ENCODE data around the gene HIPK2.
A peak's percentile ranks its signal among the peaks of the same experiment; 100 is the strongest.

The HIPK2 gene

DNA sequence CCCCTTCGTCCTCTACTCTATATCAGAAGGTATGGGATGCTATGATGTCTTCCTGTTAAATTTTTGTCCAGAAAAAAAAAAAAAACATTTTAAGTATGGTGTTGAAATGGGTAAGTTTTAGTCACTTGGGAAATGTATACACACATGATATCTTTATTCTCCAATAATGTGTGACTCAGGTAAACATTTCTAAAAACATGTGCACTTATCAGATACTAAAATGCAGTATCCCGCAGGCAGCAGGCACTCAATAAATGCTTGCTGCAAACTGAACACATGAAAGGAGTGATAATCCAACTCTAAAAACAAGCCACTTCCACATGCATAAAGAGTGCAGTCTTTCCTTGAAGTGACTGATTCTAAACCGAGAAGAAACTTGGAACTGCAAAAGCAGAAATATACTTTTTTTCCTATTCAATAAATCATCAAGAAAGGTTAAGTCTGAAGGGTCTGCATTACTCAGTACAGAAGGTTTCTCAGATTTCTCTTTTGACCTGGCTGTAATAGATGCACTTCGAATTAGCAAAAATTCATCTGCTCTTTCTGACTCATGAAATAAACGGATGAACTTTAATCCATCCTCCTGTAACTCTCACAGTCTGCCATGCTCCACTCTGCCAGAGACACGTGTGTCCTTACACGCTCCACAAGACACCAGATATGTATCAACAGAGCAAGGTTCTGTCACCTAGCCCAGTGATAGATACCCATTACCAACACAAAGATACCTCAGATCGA is 84.0 kb downstream of the HIPK2 start:
- no peak for TF ChIP-seq EGR1 (IDR thresholded peaks at IDR 0.05)
- TF ChIP-seq CEBPB (IDR thresholded peaks at IDR 0.05) = no peak
- TF ChIP-seq USF1 (IDR thresholded peaks at IDR 0.05) = no peak
- no peak for TF ChIP-seq TAF1 (IDR thresholded peaks at IDR 0.05; ENCODE audit: low read depth)
- TF ChIP-seq ZBTB7A (IDR thresholded peaks at IDR 0.05; ENCODE audit: low read depth) = no peak
- TF ChIP-seq TCF12 (IDR thresholded peaks at IDR 0.05; ENCODE audit: low read depth) = no peak
- no peak for TF ChIP-seq YY1 (IDR thresholded peaks at IDR 0.05; ENCODE audit: low read depth)
- TF ChIP-seq REST (IDR thresholded peaks at IDR 0.05; ENCODE audit: low read depth) = no peak
- no peak for TF ChIP-seq EP300 (IDR thresholded peaks at IDR 0.05; ENCODE audit: borderline replicate concordance)
- no peak for TF ChIP-seq TEAD4 (IDR thresholded peaks at IDR 0.05)
- no peak for TF ChIP-seq MAX (IDR thresholded peaks at IDR 0.05)
- no peak for TF ChIP-seq RAD21 (IDR thresholded peaks at IDR 0.05; ENCODE audit: low read depth)
- TF ChIP-seq CREB1 (IDR thresholded peaks at IDR 0.05; ENCODE audit: low read depth) = no peak
- TF ChIP-seq FOXM1 (IDR thresholded peaks at IDR 0.05; ENCODE audit: borderline replicate concordance, low read depth) = no peak
- no peak for TF ChIP-seq NFIC (IDR thresholded peaks at IDR 0.05)

DNA sequence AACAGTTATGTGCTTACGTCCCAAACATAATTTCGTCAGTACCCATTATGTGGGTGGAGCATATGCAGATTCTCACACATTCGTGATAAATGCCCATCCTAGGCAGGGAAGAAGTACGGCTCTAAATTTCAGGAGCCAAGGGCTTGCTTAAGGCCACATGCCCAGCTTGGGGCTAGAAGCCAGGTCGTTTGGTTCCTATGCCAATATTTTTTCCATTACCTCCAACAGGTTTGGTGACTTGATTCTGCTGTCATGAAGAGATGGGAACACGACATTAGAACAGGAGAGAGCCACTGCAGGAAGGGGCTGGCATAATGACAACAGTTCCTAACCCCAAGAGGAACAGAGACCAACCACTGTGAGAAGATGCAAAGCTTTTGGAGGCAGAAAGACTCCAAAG is 85.1 kb downstream of the HIPK2 start:
- TF ChIP-seq RAD21 (IDR thresholded peaks at IDR 0.05; ENCODE audit: low read depth) (no peak), TAF1 (IDR thresholded peaks at IDR 0.05; ENCODE audit: low read depth) (no peak), TCF12 (IDR thresholded peaks at IDR 0.05; ENCODE audit: low read depth) (no peak), ZBTB7A (IDR thresholded peaks at IDR 0.05; ENCODE audit: low read depth) (no peak), MAX (IDR thresholded peaks at IDR 0.05) (no peak), EP300 (IDR thresholded peaks at IDR 0.05; ENCODE audit: borderline replicate concordance) (no peak), NFIC (IDR thresholded peaks at IDR 0.05) (no peak), USF1 (IDR thresholded peaks at IDR 0.05) (no peak), TEAD4 (IDR thresholded peaks at IDR 0.05) (no peak), CEBPB (IDR thresholded peaks at IDR 0.05) (no peak), CREB1 (IDR thresholded peaks at IDR 0.05; ENCODE audit: low read depth) (no peak), EGR1 (IDR thresholded peaks at IDR 0.05) (no peak), YY1 (IDR thresholded peaks at IDR 0.05; ENCODE audit: low read depth) (no peak), REST (IDR thresholded peaks at IDR 0.05; ENCODE audit: low read depth) (no peak)

- TF ChIP-seq MAX (IDR thresholded peaks at IDR 0.05) = no peak
Observed at GRCh38 chr7:139691253-139691781, 86.5 kb downstream of the HIPK2 start.

DNA sequence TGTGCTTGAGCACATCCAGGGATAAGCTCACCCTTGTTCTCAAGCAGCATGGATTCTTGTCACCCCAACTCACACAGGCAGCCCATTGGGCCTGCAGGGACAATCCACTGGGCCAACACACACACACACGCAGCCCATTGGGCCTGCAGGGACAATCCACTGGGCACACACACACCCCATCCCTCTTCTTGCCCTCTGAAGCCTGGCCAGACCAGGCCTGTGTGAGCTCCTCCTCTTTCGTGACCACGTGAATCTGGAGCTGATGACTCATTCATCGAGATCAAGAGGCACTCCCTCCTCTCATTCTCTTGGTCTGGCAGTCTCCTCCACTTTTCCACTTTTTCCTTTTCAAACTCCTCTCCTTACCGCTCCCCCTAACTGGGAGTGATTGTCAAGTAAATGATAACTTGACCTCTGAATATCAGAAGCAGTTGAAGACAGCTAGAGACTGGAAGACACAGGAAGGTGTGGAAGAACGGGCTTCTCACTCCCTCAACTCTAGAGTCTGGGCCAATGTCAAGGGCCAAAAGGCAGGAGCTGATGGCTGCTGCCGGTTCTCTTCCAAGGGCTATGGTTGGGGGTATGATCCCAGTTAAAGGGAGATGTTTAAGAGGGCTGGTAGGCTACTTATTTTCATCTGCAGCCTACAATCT is 89.7 kb downstream of the HIPK2 start:
- TF ChIP-seq REST (IDR thresholded peaks at IDR 0.05; ENCODE audit: low read depth) = no peak
- TF ChIP-seq USF1 (IDR thresholded peaks at IDR 0.05) = peak; percentile 63
- TF ChIP-seq TAF1 (IDR thresholded peaks at IDR 0.05; ENCODE audit: low read depth) = no peak
